Endothelial cell of umbilical vein (primary cell): ENCODE data around the gene PLCXD1.

Experiments used
- CTCF ChIP-seq, 2 donors: IDR thresholded peaks; 1 replicate in 1 of 2; 2 replicates in 1 of 2; pipeline ENCODE4 v1.5.1; 2011; ENCODE audit warnings: low read length in 2 of 2, mild to moderate bottlenecking in 2 of 2, moderate library complexity in 2 of 2, control low read depth in 1 of 2, inconsistent platforms in 1 of 2, low read depth in 1 of 2; ENCODE audit not compliant: insufficient read depth in 1 of 2; ENCODE audit errors: extremely low read depth in 1 of 2
- EZH2 ChIP-seq: IDR thresholded peaks from 2 replicates; pipeline ENCODE4 v1.6.1; 2012; ENCODE audit warnings: borderline replicate concordance, low read depth, mild to moderate bottlenecking, moderate library complexity, low read length, inconsistent platforms; ENCODE audit not compliant: severe bottlenecking
- POLR2AphosphoS5 ChIP-seq: IDR thresholded peaks from 2 replicates; pipeline ENCODE4 v1.6.1; 2012; ENCODE audit warnings: low read depth, mild to moderate bottlenecking, control low read depth, low read length, moderate library complexity; ENCODE audit not compliant: insufficient read depth
- TF ChIP-seq, protein P1 (sequence below): IDR thresholded peaks from 2 replicates; pipeline ENCODE4 v1.6.1; 2011; ENCODE audit not compliant: insufficient read depth, insufficient read length

DNA sequence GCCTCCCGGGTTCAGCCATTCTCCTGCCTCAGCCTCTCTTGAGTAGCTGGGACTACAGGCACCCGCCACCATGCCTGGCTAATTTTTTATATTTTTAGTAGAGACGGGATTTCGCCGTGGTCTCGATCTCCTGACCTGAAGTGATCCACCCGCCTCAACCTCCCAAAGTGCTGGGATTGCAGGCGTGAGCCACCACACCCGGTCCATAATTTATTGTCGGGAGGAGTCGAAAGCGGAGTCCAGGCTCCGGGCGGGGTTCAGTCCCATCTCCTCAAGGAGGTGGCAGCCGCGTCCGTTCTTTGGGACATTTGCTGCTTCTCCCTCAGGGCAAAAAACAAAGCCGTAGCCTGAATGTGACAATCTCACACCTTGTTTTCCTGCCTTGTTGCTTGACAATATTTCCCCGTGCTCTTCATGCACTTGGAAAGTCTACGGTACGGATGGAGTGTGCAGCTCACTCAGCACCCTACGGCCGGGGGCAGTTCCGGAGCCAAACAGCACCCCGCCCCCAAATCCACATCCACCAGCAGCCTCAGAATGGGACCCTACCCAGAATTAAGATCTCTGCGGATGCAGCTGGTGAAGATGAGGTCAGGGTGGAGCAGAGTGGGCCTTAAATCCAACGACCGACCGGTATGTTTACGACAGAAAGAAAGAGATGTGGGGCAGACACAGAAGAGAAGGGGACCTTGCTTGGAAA lies 27.8 kb downstream of the PLCXD1 start:
- no peak for TF ChIP-seq CTCF (IDR thresholded peaks at IDR 0.05; ENCODE audit: extremely low read depth in 1 of 2, insufficient read depth in 1 of 2, low read depth in 1 of 2, low read length in 2 of 2)
- TF ChIP-seq POLR2AphosphoS5 = no peak
- no peak for TF ChIP-seq EZH2
- TF ChIP-seq, protein P1, sequence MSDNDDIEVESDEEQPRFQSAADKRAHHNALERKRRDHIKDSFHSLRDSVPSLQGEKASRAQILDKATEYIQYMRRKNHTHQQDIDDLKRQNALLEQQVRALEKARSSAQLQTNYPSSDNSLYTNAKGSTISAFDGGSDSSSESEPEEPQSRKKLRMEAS = no peak
